GM23338 (cell line): ENCODE measurements around the gene NIBAN1. TPM values are rescaled to one million over a fixed set of nuclear protein-coding genes. Genes with fewer than 3 reads are reported as not detected.

Source experiments
- ATAC-seq: fragments of 200-7000 bp; cut with Tn5 transposase; 3 replicates; pipeline ENCODE4 v1.9.1; 2020
- DNase-seq: peaks from one replicate; pipeline ENCODE4 v3.0.0-alpha.2; 2015; ENCODE audit warnings: low spot score
- H2AFZ ChIP-seq: fragments of 200-600 bp; sonication (generic); 2 replicates; pipeline ENCODE4 v1.8.0; 2016; ENCODE audit warnings: antibody characterized with exemption, mild to moderate bottlenecking, moderate library complexity
- H3F3A ChIP-seq: fragments of 200-600 bp; sonication (generic); replicated peaks from 2 replicates; pipeline ENCODE4 v1.8.0; 2017; ENCODE audit warnings: antibody characterized with exemption, mixed run types, low read depth
- H3K27ac ChIP-seq: fragments of 200-600 bp; sonication (generic); 2 replicates; pipeline ENCODE4 v1.6.1; 2016; ENCODE audit warnings: low read depth
- H3K27me3 ChIP-seq: fragments of 200-600 bp; sonication (generic); 2 replicates; pipeline ENCODE4 v1.8.0; 2016; ENCODE audit warnings: mild to moderate bottlenecking, mixed run types, moderate library complexity; ENCODE audit not compliant: insufficient read depth
- H3K36me3 ChIP-seq: fragments of 200-600 bp; sonication (generic); 2 replicates; pipeline ENCODE4 v1.8.0; 2016; ENCODE audit warnings: mild to moderate bottlenecking; ENCODE audit not compliant: insufficient read depth
- H3K4me1 ChIP-seq: fragments of 200-600 bp; sonication (generic); 2 replicates; pipeline ENCODE4 v1.8.0; 2016; ENCODE audit warnings: mild to moderate bottlenecking, moderate library complexity; ENCODE audit not compliant: insufficient read depth
- H3K4me2 ChIP-seq: fragments of 200-600 bp; sonication (generic); 2 replicates; pipeline ENCODE4 v1.7.1; 2017; ENCODE audit warnings: mixed run types
- H3K4me3 ChIP-seq: fragments of 200-600 bp; sonication (generic); 2 replicates; pipeline ENCODE4 v1.6.1; 2016; ENCODE audit warnings: mixed run types
- H3K79me2 ChIP-seq: fragments of 200-600 bp; sonication (generic); replicated peaks from 2 replicates; pipeline ENCODE4 v1.8.0; 2017; ENCODE audit warnings: mild to moderate bottlenecking; ENCODE audit not compliant: insufficient read depth
- H3K9me2 ChIP-seq: fragments of 200-600 bp; sonication (generic); 2 replicates; pipeline ENCODE4 v1.8.0; 2017; ENCODE audit not compliant: insufficient read depth
- H4K20me1 ChIP-seq: fragments of 200-600 bp; sonication (generic); replicated peaks from 2 replicates; pipeline ENCODE4 v1.8.0; 2017; ENCODE audit warnings: mild to moderate bottlenecking; ENCODE audit not compliant: insufficient read depth
- H3K27ac Mint-ChIP-seq: 2 replicates; pipeline ENCODE4 v1.8.0; 2020; ENCODE audit warnings: inconsistent platforms, mild to moderate bottlenecking, moderate library complexity, mixed read lengths
- H3K27me3 Mint-ChIP-seq: 3 replicates; pipeline ENCODE4 v1.8.0; 2022; ENCODE audit warnings: low read depth, mild to moderate bottlenecking, moderate library complexity, mixed read lengths, inconsistent platforms; ENCODE audit not compliant: insufficient read depth, poor library complexity
- H3K36me3 Mint-ChIP-seq: 3 replicates; pipeline ENCODE4 v1.8.0; 2021; ENCODE audit warnings: low read depth, mild to moderate bottlenecking, inconsistent platforms, moderate library complexity, mixed read lengths
- H3K4me1 Mint-ChIP-seq: 3 replicates; pipeline ENCODE4 v1.8.0; 2020; ENCODE audit warnings: mild to moderate bottlenecking, inconsistent platforms, mixed read lengths
- H3K4me3 Mint-ChIP-seq: 3 replicates; pipeline ENCODE4 v1.8.0; 2021; ENCODE audit warnings: moderate library complexity, mild to moderate bottlenecking, inconsistent platforms, mixed read lengths
- H3K9me3 Mint-ChIP-seq: 3 replicates; pipeline ENCODE4 v1.8.0; 2020; ENCODE audit warnings: moderate library complexity, mild to moderate bottlenecking, inconsistent platforms, mixed read lengths
- CREB1 ChIP-seq: fragments of 250-450 bp; sonication (Bioruptor Pico); IDR thresholded peaks from 2 replicates; pipeline ENCODE4 v1.5.0; 2020; ENCODE audit warnings: low read depth, mild to moderate bottlenecking, moderate library complexity
- CTCF ChIP-seq, 2 experiments: fragments of 200-600 bp in 1 of 2; sonication (generic) in 1 of 2; conservative IDR thresholded peaks; 2 replicates each; pipeline versions ENCODE4 v1.5.1 to v1.6.1; 2016 to 2017; ENCODE audit warnings: antibody characterized with exemption in 2 of 2, low read depth in 2 of 2, mild to moderate bottlenecking in 2 of 2, moderate library complexity in 1 of 2
- ETS1 ChIP-seq: IDR thresholded peaks from 2 replicates; pipeline ENCODE4 v1.6.1; 2016; ENCODE audit warnings: antibody characterized with exemption
- EZH2 ChIP-seq: fragments of 200-600 bp; sonication (generic); IDR thresholded peaks from one replicate; pipeline ENCODE4 v1.8.0; 2017; ENCODE audit warnings: antibody characterized with exemption, mild to moderate bottlenecking, low read depth; ENCODE audit not compliant: unreplicated experiment
- EZH2phosphoT487 ChIP-seq: fragments of 200-600 bp; sonication (generic); IDR thresholded peaks from one replicate; pipeline ENCODE4 v1.8.1; 2018; ENCODE audit warnings: antibody characterized with exemption; ENCODE audit not compliant: unreplicated experiment
- JUNB ChIP-seq: IDR thresholded peaks from one replicate; pipeline ENCODE4 v1.6.1; 2016; ENCODE audit warnings: antibody characterized with exemption; ENCODE audit not compliant: unreplicated experiment
- NANOG ChIP-seq: IDR thresholded peaks from 2 replicates; pipeline ENCODE4 v1.6.1; 2016; ENCODE audit warnings: antibody characterized with exemption, borderline replicate concordance
- POLR2AphosphoS5 ChIP-seq: IDR thresholded peaks from 2 replicates; pipeline ENCODE4 v1.6.1; 2016; ENCODE audit warnings: antibody characterized with exemption, low read depth
- REST ChIP-seq: IDR thresholded peaks from one replicate; pipeline ENCODE4 v1.6.1; 2018; ENCODE audit warnings: antibody characterized with exemption; ENCODE audit not compliant: unreplicated experiment
- STAT1 ChIP-seq: IDR thresholded peaks from one replicate; pipeline ENCODE4 v1.6.1; 2016; ENCODE audit warnings: antibody characterized with exemption; ENCODE audit not compliant: unreplicated experiment
- ZNF331 ChIP-seq: fragments of 250-450 bp; sonication (Bioruptor Pico); IDR thresholded peaks from 2 replicates; pipeline ENCODE4 v1.5.0; 2020; ENCODE audit warnings: low read depth, mild to moderate bottlenecking, moderate library complexity
- ZNF462 ChIP-seq: fragments of 250-450 bp; sonication (Bioruptor Pico); IDR thresholded peaks from 2 replicates; pipeline ENCODE4 v1.5.0; 2020; ENCODE audit warnings: mild to moderate bottlenecking, moderate library complexity
- polyA plus RNA-seq: library from polyadenylated mRNA; unstranded; fragments of >200 nt; fragmentation: Nextera tagmentation; extraction: Ambion mirVana; gene quantifications from 2 replicates; pipeline ENCODE4 v1.2.1, GENCODE V29; 2016
- total RNA-seq: library from RNA; depleted of rRNA; stranded (reverse); fragments of >200 nt; shearing (Covaris generic); gene quantifications from 2 replicates; pipeline ENCODE4 v1.2.3, GENCODE V29; 2014

The NIBAN1 gene
- total and polyA plus RNA-seq, 2 experiments from 2014 or later = 5.5 to 12.3 TPM

DNA sequence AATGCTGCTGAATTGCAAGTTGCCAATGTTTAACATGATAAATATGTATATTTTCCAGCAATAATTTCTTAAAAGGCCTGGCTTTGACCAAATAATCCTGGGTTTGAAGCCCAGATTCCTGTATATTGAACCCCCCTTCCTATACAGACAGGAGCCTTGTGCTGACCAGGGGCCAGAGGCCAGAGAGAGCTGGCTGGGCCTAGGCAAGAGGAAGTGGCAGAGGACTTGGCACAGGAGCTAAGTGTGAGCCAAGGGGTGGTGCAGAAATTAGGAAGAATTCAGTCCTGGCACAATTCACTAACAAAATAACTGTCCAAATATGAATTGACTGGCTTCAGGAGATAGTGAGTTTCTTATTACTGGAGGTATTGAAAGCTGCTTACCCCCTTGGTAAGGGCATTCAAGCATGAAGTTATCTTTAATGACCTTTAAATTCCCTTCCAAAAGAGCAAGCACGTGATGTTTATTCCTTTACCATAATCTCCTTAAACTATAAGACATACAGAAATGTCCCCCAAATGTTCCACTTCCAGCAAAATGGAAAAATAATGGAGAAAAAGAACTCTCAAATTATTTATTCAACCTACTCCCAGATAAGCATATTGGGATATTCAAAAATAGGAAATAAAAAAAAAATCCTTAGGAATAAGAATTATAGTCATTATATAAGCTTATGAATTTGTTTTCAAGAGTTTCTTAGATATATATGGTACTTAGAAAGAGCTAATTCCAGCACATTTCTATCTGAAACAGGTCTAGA is 26.6 kb downstream of the NIBAN1 start:
- H2AFZ ChIP-seq = no peak overlapping the region
- no peak for ATAC-seq
- peaks cover 30% of the 10 kb centered on the region for H3K4me1 Mint-ChIP-seq

More for the DNA sequence above, 26.6 kb downstream of the NIBAN1 start:
- Histone ChIP-seq H3K36me3 (no peaks in the 10 kb centered on the region), H3K9me2 (peaks cover 5% of the 10 kb centered on the region; the same call in 1 of the 2 replicates), H3K27ac (no peak overlapping the region), H3K27me3 (no peaks in the 10 kb centered on the region), H3F3A (no peaks in the 10 kb centered on the region), H3K4me2 (no peak overlapping the region), H4K20me1 (no peaks in the 10 kb centered on the region), H3K4me1 (peaks cover 21% of the 10 kb centered on the region), H3K79me2 (no peaks in the 10 kb centered on the region), H3K4me3 (no peak overlapping the region)
- Mint-ChIP-seq H3K27me3 (no peaks in the 10 kb centered on the region), H3K4me3 (no peak overlapping the region), H3K27ac (no peak overlapping the region), H3K9me3 (no peaks in the 10 kb centered on the region), H3K36me3 (no peaks in the 10 kb centered on the region)
- no peak for DNase-seq
- TF ChIP-seq REST (no peak), ZNF331 (CRISPR knock-in tag) (no peak), EZH2phosphoT487 (no peak), ZNF462 (CRISPR knock-in tag) (no peak), JUNB (no peak), EZH2 (no peak), CTCF (conservative IDR thresholded peaks at IDR 0.05; ENCODE audit: low read depth in 2 of 2) (no peak), ETS1 (no peak), STAT1 (no peak), NANOG (no peak), CREB1 (CRISPR knock-in tag) (no peak), POLR2AphosphoS5 (no peak)
